K562 (cell line): ENCODE measurements around the gene CYP2J2. TPM values are rescaled to one million over a fixed set of nuclear protein-coding genes. Genes with fewer than 3 reads are reported as not detected.
A peak's percentile ranks its signal among the peaks of the same experiment; 100 is the strongest.
"Not testable (repeated sequence)": the region's sequence is repeated elsewhere in the genome, so short reads cannot be mapped to it uniquely, and the experiment has no call there.

Experiments
- ATAC-seq: fragments of 200-7000 bp; cut with Tn5 transposase; 3 replicates; pipeline ENCODE4 v1.9.1; 2020; ENCODE audit warnings: moderate library complexity
- BruUV-seq: library from RNA; stranded (reverse); fragments of 400-500 nt; replicated peaks from 2 replicates; lab custom pipeline; 2021; lab: Mats Ljungman, UMichigan
- CTCF ChIA-PET: fragments of 300-600 bp; formaldehyde crosslinking; extraction: SDS; loops from one replicate; lab custom pipeline; 2021; ENCODE audit warnings: low intra/inter-chr PET ratio; lab: Yijun Ruan, JAX
- POLR2A ChIA-PET: fragments of 300-600, 350-650 bp; sonication (Branson Sonifier 250); formaldehyde crosslinking; extraction: SDS; loops from one replicate; lab custom pipeline; 2021; ENCODE audit warnings: antibody characterized with exemption, inconsistent platforms; lab: Yijun Ruan, JAX
- DNase-seq, 4 experiments: peaks; one replicate each; pipeline versions ENCODE4 v3.0.0 to v3.0.0-alpha.2; 2011 to 2018; ENCODE audit warnings: low spot score in 3 of 4, mixed read lengths in 3 of 4; ENCODE audit errors: extremely low read depth in 1 of 4
- FAIRE-seq: peaks from 2 replicates; lab custom pipeline; 2011; peaks lifted over from hg19 to GRCh38; lab: Jason Lieb, UNC
- H2AFZ ChIP-seq: 2 replicates; pipeline ENCODE4 v1.6.0; 2011; ENCODE audit warnings: low read depth, low read length, control low read depth, inconsistent platforms
- H3K27ac ChIP-seq: fragments of 200-600 bp; 3 replicates; pipeline ENCODE4 v1.8.0; 2011; ENCODE audit warnings: low read depth, mild to moderate bottlenecking, control low read depth, inconsistent platforms, low read length, moderate library complexity, mixed read lengths; ENCODE audit errors: extremely low read depth
- H3K27me3 ChIP-seq, 2 experiments: fragments of 300-600 bp in 1 of 2; 2 replicates in 1 of 2; 3 replicates in 1 of 2; pipeline versions ENCODE4 v1.6.0 to v1.8.0; 2011; ENCODE audit warnings: inconsistent platforms in 2 of 2, low read length in 2 of 2, mild to moderate bottlenecking in 1 of 2, mixed read lengths in 1 of 2, moderate library complexity in 1 of 2; ENCODE audit not compliant: control insufficient read depth in 2 of 2, insufficient read depth in 2 of 2
- H3K36me3 ChIP-seq: fragments of 300-600 bp; 3 replicates; pipeline ENCODE4 v1.8.0; 2011; ENCODE audit warnings: mild to moderate bottlenecking, low read length, inconsistent platforms; ENCODE audit not compliant: control insufficient read depth, insufficient read depth
- H3K4me1 ChIP-seq, 2 experiments: fragments of 200-600 bp in 1 of 2; replicated peaks in 1 of 2; 2 replicates in 1 of 2; 3 replicates in 1 of 2; pipeline versions ENCODE4 v1.5.1 to v1.8.0; 2011; ENCODE audit warnings: inconsistent platforms in 2 of 2, low read length in 2 of 2, mild to moderate bottlenecking in 1 of 2, mixed read lengths in 1 of 2, moderate library complexity in 1 of 2; ENCODE audit not compliant: control insufficient read depth in 2 of 2, insufficient read depth in 2 of 2
- H3K4me2 ChIP-seq: 2 replicates; pipeline ENCODE4 v1.6.1; 2011; ENCODE audit warnings: low read length, control low read depth, inconsistent platforms, mixed read lengths; ENCODE audit not compliant: insufficient read depth
- H3K4me3 ChIP-seq: fragments of 200-600 bp; sonication (generic), shearing (Covaris generic); 2 replicates; pipeline ENCODE4 v1.5.1; 2016; ENCODE audit warnings: control low read depth, inconsistent platforms
- H3K79me2 ChIP-seq: fragments of 200-600 bp; 3 replicates; pipeline ENCODE4 v1.8.0; 2011; ENCODE audit warnings: low read length, inconsistent platforms; ENCODE audit not compliant: control insufficient read depth, insufficient read depth
- H3K9ac ChIP-seq, 2 experiments: 2 replicates each; pipeline versions ENCODE4 v1.6.0 to v1.6.1; 2011; ENCODE audit warnings: low read depth in 2 of 2, low read length in 2 of 2, control low read depth in 1 of 2, inconsistent platforms in 1 of 2, mild to moderate bottlenecking in 1 of 2, mixed read lengths in 1 of 2; ENCODE audit not compliant: insufficient read depth in 1 of 2
- H3K9me1 ChIP-seq: one replicate; pipeline ENCODE4 v1.6.0; 2011; ENCODE audit warnings: inconsistent platforms, mild to moderate bottlenecking, low read length, moderate library complexity; ENCODE audit not compliant: control insufficient read depth, insufficient read depth
- H3K9me3 ChIP-seq: replicated peaks from 2 replicates; pipeline ENCODE4 v1.5.1; 2011; ENCODE audit warnings: low read depth, low read length, inconsistent platforms; ENCODE audit not compliant: control insufficient read depth, insufficient read depth
- H4K20me1 ChIP-seq: replicated peaks from 2 replicates; pipeline ENCODE4 v1.6.1; 2011; ENCODE audit warnings: low read length, inconsistent platforms, mixed read lengths; ENCODE audit not compliant: control insufficient read depth, insufficient read depth
- HIVEP1 ChIP-seq: fragments of 250-450 bp; sonication (Bioruptor Pico); IDR thresholded peaks from 2 replicates; pipeline ENCODE4 v1.4.0; 2020; ENCODE audit warnings: mild to moderate bottlenecking
- ZBTB43 ChIP-seq: sonication (generic); formaldehyde crosslinking; IDR thresholded peaks from 2 replicates; pipeline ENCODE4 v1.8.0; 2023; ENCODE audit warnings: mild to moderate bottlenecking, missing genetic modification reagents
- ZNF507 ChIP-seq: conservative IDR thresholded peaks from 2 replicates; pipeline ENCODE4 v1.6.1; 2017; ENCODE audit warnings: missing genetic modification characterization, missing compliant biosample characterization
- WGBS: fragments of 100-300 bp; shearing (Covaris generic); methylation state at CpG from one replicate; pipeline ENCODE4 v1.1.6; 2016; ENCODE audit warnings: low coverage, mixed read lengths; ENCODE audit not compliant: insufficient coverage; ENCODE audit errors: missing lambda C conversion rate; 5-methylcytosine and 5-hydroxymethylcytosine counted together
- in situ Hi-C: fragments of 300-500 bp; cut with MboI; formaldehyde crosslinking; loops from 4 replicates; pipeline ENCODE4 v1.15.0; 2018; ENCODE audit warnings: inconsistent platforms, mixed read lengths
- intact Hi-C: fragments of 100-400 bp; cut with micrococcal nuclease; formaldehyde crosslinking; loops from 2 replicates; pipeline ENCODE4 v1.14.2; 2022
- polyA plus RNA-seq, 8 experiments: library from polyadenylated mRNA; depleted of rRNA in 4 of 8; stranded (reverse) in 5 of 8; unstranded in 3 of 8; fragments of >200 nt; fragmentation: Nextera tagmentation in 2 of 8; fragmentation: Illumina TruSeq in 1 of 8; extraction: Ambion mirVana in 2 of 8; extraction: Trizol in 1 of 8; gene quantifications; 2 replicates each; pipeline versions ENCODE4 v1.2.1 to v1.2.3, GENCODE V29; 2011 to 2014; ENCODE audit warnings: inconsistent platforms in 1 of 8, missing spikeins in 1 of 8
- total RNA-seq, 7 experiments: library from RNA; depleted of rRNA in 6 of 7; stranded (reverse); fragments of >200 nt in 6 of 7; fragmentation: Illumina TruSeq in 2 of 7; extraction: Trizol in 2 of 7; gene quantifications; 2 replicates each; pipeline versions ENCODE4 v1.2.1 to v1.2.3, GENCODE V29; 2011 to 2021; ENCODE audit warnings: low replicate concordance in 1 of 7

CYP2J2 gene
- total and polyA plus RNA-seq, 9 of the 15 experiments (the other 6 are each of a cell fraction or from before 2014, with no cell fraction given): not detected

GRCh38 chr1:59924653-59925052, 1.9 kb downstream of the CYP2J2 start:
- Histone ChIP-seq H4K20me1 (no peaks in the 10 kb centered on the region), H3K4me2 (no peak overlapping the region), H3K9me1 (no peaks in the 10 kb centered on the region), H2AFZ (no peak overlapping the region), H3K9ac (no peak overlapping the region), H3K36me3 (no peaks in the 10 kb centered on the region)
- DNase-seq: no peak
- POLR2A ChIA-PET: no interaction called here
- intact Hi-C loops: no loop called here
- TF ChIP-seq ZBTB43 (no peak), ZNF507 (tag) (peak; percentile 66), HIVEP1 (no peak)
- TF ChIP-seq, all 486 proteins: peak for 1
- CTCF ChIA-PET: no interaction called here
- in situ Hi-C loops: loop anchor here (25.0 kb wide), 1 partner anchor 1187 kb away; no protein-coding TSS in a partner anchor
- peaks cover 0 to 6% of the 10 kb centered on the region in 2 experiments; a peak in 2 of 5 replicates for H3K4me1 ChIP-seq
- H3K4me3 ChIP-seq: no peak overlapping the region
- no peaks in the 10 kb centered on the region for H3K9me3 ChIP-seq
- no peak overlapping the region for H3K27ac ChIP-seq
- no peak for FAIRE-seq
- no peaks in the 10 kb centered on the region for H3K79me2 ChIP-seq
- ATAC-seq: no peak
- BruUV-seq: no TSS peak
- peaks cover 5 to 6% of the 10 kb centered on the region in 2 experiments; a peak in 2 of 5 replicates for H3K27me3 ChIP-seq

- H3K9ac ChIP-seq, H3K9me3 ChIP-seq, POLR2A ChIA-PET, H2AFZ ChIP-seq, ATAC-seq, in situ Hi-C loops, H3K27ac ChIP-seq, H3K4me1 ChIP-seq, H3K79me2 ChIP-seq, CTCF ChIA-PET, H3K27me3 ChIP-seq, intact Hi-C loops, H3K4me3 ChIP-seq, DNase-seq, BruUV-seq, FAIRE-seq, H3K36me3 ChIP-seq, H3K9me1 ChIP-seq, H3K4me2 ChIP-seq, H4K20me1 ChIP-seq: not testable (repeated sequence)
- 1% methylated on average over 6 of the region's 6 CpGs for WGBS
Measured at GRCh38 chr1:59921258-59921899, 5.2 kb downstream of the CYP2J2 start.
